ENCODE measurements around the gene PHACTR4.

DNA sequence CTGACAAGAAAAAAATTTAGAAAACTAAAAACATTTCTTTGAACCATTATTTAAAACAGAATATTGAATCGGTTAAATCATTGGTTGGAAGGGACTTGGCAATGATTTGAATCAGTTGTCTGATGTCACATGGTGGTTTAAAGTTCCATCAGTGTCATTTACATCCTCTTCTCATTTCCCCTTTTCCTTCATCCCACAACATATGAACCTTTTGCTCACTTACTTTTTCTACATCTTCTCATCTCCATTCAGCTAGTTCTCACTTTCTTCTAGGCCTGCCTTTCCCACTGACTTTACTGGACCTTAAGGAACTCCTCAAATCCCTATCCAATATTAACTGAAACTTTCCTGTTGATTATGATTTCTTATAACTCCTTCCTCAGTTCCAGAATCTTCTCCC is 58.5 kb downstream of the PHACTR4 start:
- TF ChIP-seq, protein P1, sequence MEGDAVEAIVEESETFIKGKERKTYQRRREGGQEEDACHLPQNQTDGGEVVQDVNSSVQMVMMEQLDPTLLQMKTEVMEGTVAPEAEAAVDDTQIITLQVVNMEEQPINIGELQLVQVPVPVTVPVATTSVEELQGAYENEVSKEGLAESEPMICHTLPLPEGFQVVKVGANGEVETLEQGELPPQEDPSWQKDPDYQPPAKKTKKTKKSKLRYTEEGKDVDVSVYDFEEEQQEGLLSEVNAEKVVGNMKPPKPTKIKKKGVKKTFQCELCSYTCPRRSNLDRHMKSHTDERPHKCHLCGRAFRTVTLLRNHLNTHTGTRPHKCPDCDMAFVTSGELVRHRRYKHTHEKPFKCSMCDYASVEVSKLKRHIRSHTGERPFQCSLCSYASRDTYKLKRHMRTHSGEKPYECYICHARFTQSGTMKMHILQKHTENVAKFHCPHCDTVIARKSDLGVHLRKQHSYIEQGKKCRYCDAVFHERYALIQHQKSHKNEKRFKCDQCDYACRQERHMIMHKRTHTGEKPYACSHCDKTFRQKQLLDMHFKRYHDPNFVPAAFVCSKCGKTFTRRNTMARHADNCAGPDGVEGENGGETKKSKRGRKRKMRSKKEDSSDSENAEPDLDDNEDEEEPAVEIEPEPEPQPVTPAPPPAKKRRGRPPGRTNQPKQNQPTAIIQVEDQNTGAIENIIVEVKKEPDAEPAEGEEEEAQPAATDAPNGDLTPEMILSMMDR (IDR thresholded peaks at IDR 0.05): no peak
- TF ChIP-seq POLR2A (IDR thresholded peaks at IDR 0.05): no peak
